ENCODE measurements around the gene LRRC10B. TPM values are rescaled to one million over a fixed set of nuclear protein-coding genes. Genes with fewer than 3 reads are reported as not detected.

The LRRC10B gene
- total RNA-seq, 2 experiments from 2014 or later = not detected

- Histone ChIP-seq H3K27me3 (ENCODE audit: control insufficient read depth in 1 of 2, insufficient read depth in 2 of 2, low read length in 2 of 2) (peaks cover 0 to 7% of the 10 kb centered on the region in 2 experiments), H3K9me3 (ENCODE audit: control insufficient read depth in 1 of 2, insufficient read depth in 1 of 2, low read length in 2 of 2) (no peaks in the 10 kb centered on the region), H3K4me1 (ENCODE audit: insufficient read depth, low read length) (no peaks in the 10 kb centered on the region), H3K36me3 (ENCODE audit: insufficient read depth, low read length) (no peaks in the 10 kb centered on the region), H3K27ac (ENCODE audit: low read depth in 1 of 2, low read length in 2 of 2) (no peak overlapping the region), H3K4me3 (ENCODE audit: low read length) (no peak overlapping the region)
- DNase-seq (no peak), ATAC-seq (ENCODE audit: poor library complexity) (no peak)
- Mint-ChIP-seq H3K4me1 (ENCODE audit: low read depth) (no peaks in the 10 kb centered on the region), H3K27ac (no peak overlapping the region), H3K27me3 (peaks cover 4% of the 10 kb centered on the region), H3K9me3 (no peaks in the 10 kb centered on the region), H3K4me3 (no peak overlapping the region), H3K36me3 (ENCODE audit: low read depth) (no peaks in the 10 kb centered on the region)
- intact Hi-C loops (cut with DNase I, micrococcal nuclease) = no loop called here
- POLR2A ChIA-PET = no interaction called here
- TF ChIP-seq, protein P1, sequence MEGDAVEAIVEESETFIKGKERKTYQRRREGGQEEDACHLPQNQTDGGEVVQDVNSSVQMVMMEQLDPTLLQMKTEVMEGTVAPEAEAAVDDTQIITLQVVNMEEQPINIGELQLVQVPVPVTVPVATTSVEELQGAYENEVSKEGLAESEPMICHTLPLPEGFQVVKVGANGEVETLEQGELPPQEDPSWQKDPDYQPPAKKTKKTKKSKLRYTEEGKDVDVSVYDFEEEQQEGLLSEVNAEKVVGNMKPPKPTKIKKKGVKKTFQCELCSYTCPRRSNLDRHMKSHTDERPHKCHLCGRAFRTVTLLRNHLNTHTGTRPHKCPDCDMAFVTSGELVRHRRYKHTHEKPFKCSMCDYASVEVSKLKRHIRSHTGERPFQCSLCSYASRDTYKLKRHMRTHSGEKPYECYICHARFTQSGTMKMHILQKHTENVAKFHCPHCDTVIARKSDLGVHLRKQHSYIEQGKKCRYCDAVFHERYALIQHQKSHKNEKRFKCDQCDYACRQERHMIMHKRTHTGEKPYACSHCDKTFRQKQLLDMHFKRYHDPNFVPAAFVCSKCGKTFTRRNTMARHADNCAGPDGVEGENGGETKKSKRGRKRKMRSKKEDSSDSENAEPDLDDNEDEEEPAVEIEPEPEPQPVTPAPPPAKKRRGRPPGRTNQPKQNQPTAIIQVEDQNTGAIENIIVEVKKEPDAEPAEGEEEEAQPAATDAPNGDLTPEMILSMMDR (IDR thresholded peaks at IDR 0.05) = no peak
- CTCF ChIA-PET = interaction anchor here (1.4 kb wide), 1 partner anchor 164 kb away, joined by 3 read pairs; no protein-coding TSS in a partner anchor
These were observed 8.6 kb upstream of the LRRC10B start for GRCh38 chr11:61499816-61500491.

DNA sequence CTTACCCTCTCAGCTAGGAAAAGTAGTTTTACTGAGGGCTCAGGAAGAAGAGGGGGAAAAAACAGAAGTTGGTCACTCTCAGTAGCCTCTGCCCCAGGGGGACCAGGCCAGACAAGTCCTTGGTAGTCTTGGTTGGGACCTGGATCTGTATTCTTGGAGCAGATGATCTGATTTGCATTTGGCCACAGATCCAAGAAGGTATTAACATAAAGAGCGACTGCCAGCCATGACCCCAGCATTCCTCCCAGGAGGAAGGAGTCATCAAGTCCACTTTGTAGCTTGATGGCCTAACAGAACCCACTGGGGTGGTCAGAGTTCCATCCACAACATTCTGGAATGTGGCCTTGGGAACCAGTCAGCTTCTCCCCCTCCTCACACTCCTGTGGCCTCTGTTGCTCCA, 6.0 kb upstream of the LRRC10B start:
- H3K9me3 ChIP-seq (ENCODE audit: control insufficient read depth in 1 of 2, insufficient read depth in 1 of 2, low read length in 2 of 2) = peaks cover 0 to 8% of the 10 kb centered on the region in 2 experiments
- ATAC-seq (ENCODE audit: poor library complexity) = no peak
- intact Hi-C loops (cut with DNase I, micrococcal nuclease) = no loop called here
- TF ChIP-seq, protein P1 (IDR thresholded peaks at IDR 0.05) = no peak
- no peaks in the 10 kb centered on the region for H3K4me1 ChIP-seq (ENCODE audit: insufficient read depth, low read length)
- no peaks in the 10 kb centered on the region for H3K4me1 Mint-ChIP-seq (ENCODE audit: low read depth)
- DNase-seq = no peak
- no peaks in the 10 kb centered on the region for H3K9me3 Mint-ChIP-seq
- H3K27ac ChIP-seq (ENCODE audit: low read depth in 1 of 2, low read length in 2 of 2) = no peak overlapping the region
- H3K27me3 Mint-ChIP-seq = peaks cover 24% of the 10 kb centered on the region
- peaks cover 20 to 25% of the 10 kb centered on the region in 2 experiments for H3K27me3 ChIP-seq (ENCODE audit: control insufficient read depth in 1 of 2, insufficient read depth in 2 of 2, low read length in 2 of 2)
- POLR2A ChIA-PET = no interaction called here
- H3K27ac Mint-ChIP-seq = no peak overlapping the region
- no peak overlapping the region for H3K4me3 ChIP-seq (ENCODE audit: low read length)
- H3K36me3 Mint-ChIP-seq (ENCODE audit: low read depth) = no peaks in the 10 kb centered on the region
- no peaks in the 10 kb centered on the region for H3K36me3 ChIP-seq (ENCODE audit: insufficient read depth, low read length)
- CTCF ChIA-PET = interaction anchor here (1.0 kb wide), 1 partner anchor 14 kb away, joined by 4 read pairs; no protein-coding TSS in a partner anchor
- no peak overlapping the region for H3K4me3 Mint-ChIP-seq

GRCh38 chr11:61503135-61503770, 5.3 kb upstream of the LRRC10B start:
- peaks cover 27 to 32% of the 10 kb centered on the region in 2 experiments for H3K27me3 ChIP-seq (ENCODE audit: control insufficient read depth in 1 of 2, insufficient read depth in 2 of 2, low read length in 2 of 2)
- H3K36me3 ChIP-seq (ENCODE audit: insufficient read depth, low read length) = no peaks in the 10 kb centered on the region
- H3K27me3 Mint-ChIP-seq = peaks cover 32% of the 10 kb centered on the region
- H3K9me3 ChIP-seq (ENCODE audit: control insufficient read depth in 1 of 2, insufficient read depth in 1 of 2, low read length in 2 of 2) = peaks cover 0 to 8% of the 10 kb centered on the region in 2 experiments
- no peak overlapping the region for H3K27ac Mint-ChIP-seq
- H3K27ac ChIP-seq (ENCODE audit: low read depth in 1 of 2, low read length in 2 of 2) = no peak overlapping the region
- DNase-seq (no peak), ATAC-seq (ENCODE audit: poor library complexity) (no peak)
- intact Hi-C loops (cut with DNase I, micrococcal nuclease) = no loop called here
- POLR2A ChIA-PET = no interaction called here
- TF ChIP-seq, protein P1 (IDR thresholded peaks at IDR 0.05) = no peak
- H3K4me1 ChIP-seq (ENCODE audit: insufficient read depth, low read length) = peaks cover 5% of the 10 kb centered on the region
- CTCF ChIA-PET = no interaction called here
- no peaks in the 10 kb centered on the region for H3K9me3 Mint-ChIP-seq
- H3K4me1 Mint-ChIP-seq (ENCODE audit: low read depth) = peaks cover 7% of the 10 kb centered on the region
- no peaks in the 10 kb centered on the region for H3K36me3 Mint-ChIP-seq (ENCODE audit: low read depth)
- H3K4me3 ChIP-seq (ENCODE audit: low read length) = no peak overlapping the region
- no peak overlapping the region for H3K4me3 Mint-ChIP-seq

Measured in CD4-positive, alpha-beta T cell (primary cell).